ENCODE results near the gene NARF.
"Not testable (repeated sequence)": the region's sequence is repeated elsewhere in the genome, so short reads cannot be mapped to it uniquely, and the experiment has no call there.

NARF gene

DNA sequence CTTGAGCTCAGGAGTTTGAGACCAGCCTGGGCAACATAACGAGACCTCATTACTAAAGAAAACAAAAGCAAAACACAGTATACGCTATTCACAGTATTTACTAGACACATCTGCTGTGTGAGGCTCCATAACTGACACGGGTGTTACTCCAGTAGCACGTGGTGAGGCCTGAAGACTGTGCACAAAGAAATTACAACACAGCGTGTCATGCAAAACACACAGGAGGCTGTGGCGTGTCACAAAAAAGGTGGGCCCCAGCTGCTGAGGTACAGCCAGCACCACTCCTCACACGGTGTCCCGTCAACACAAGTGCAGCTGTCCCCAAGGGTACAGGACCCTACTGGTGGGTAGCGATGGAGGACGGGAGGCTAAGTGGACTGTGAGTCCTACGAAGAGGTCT lies 10.7 kb upstream of the NARF start:
- TF ChIP-seq, protein P1, sequence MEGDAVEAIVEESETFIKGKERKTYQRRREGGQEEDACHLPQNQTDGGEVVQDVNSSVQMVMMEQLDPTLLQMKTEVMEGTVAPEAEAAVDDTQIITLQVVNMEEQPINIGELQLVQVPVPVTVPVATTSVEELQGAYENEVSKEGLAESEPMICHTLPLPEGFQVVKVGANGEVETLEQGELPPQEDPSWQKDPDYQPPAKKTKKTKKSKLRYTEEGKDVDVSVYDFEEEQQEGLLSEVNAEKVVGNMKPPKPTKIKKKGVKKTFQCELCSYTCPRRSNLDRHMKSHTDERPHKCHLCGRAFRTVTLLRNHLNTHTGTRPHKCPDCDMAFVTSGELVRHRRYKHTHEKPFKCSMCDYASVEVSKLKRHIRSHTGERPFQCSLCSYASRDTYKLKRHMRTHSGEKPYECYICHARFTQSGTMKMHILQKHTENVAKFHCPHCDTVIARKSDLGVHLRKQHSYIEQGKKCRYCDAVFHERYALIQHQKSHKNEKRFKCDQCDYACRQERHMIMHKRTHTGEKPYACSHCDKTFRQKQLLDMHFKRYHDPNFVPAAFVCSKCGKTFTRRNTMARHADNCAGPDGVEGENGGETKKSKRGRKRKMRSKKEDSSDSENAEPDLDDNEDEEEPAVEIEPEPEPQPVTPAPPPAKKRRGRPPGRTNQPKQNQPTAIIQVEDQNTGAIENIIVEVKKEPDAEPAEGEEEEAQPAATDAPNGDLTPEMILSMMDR (IDR thresholded peaks at IDR 0.05; ENCODE audit: borderline replicate concordance, insufficient read depth, low read depth, low read length): no peak

DNA sequence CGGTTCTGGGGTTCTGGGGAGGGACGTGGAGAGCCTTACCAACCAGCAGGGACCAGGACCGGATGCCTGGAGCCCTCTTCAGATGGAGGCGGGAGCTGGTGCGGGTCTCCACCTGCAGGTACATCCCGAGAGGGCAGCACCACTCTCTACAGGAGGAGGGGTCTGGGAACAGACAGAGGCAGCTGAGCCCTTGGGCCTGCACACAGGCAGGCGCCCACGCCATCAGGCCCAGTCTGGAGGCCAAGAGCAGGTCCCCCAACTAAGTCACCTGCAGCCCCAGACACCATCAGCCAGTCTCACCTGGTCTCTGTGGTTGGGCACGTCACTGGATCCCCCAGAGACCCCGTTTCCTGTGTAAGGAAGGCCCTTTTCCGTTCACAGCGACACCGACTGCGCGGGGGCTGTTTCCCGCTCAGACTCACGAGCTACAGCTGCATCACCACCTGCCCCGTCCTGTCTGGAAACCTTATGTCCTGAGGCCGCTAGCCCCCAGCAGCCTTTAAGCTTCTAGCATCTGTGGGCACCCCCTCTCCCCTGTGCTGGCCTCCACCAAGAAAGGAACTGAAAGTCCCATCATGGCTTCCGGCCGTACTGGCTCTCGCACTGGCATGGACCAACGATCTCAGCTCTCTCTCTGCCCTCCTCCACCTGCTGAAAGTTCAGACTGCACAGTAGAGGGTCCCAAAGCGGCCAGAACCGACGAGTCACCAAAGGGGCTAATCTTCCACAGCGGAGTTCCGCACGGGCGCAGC lies 9.2 kb upstream of the NARF start:
- TF ChIP-seq, protein P1 (IDR thresholded peaks at IDR 0.05; ENCODE audit: borderline replicate concordance, insufficient read depth, low read depth, low read length): no peak
- H3K4me3 ChIP-seq (ENCODE audit: low read depth, low read length): peak overlapping the region; percentile 79

More for the DNA sequence above, 10.7 kb upstream of the NARF start:
- no peak overlapping the region for H3K4me3 ChIP-seq (ENCODE audit: low read depth, low read length)

DNA sequence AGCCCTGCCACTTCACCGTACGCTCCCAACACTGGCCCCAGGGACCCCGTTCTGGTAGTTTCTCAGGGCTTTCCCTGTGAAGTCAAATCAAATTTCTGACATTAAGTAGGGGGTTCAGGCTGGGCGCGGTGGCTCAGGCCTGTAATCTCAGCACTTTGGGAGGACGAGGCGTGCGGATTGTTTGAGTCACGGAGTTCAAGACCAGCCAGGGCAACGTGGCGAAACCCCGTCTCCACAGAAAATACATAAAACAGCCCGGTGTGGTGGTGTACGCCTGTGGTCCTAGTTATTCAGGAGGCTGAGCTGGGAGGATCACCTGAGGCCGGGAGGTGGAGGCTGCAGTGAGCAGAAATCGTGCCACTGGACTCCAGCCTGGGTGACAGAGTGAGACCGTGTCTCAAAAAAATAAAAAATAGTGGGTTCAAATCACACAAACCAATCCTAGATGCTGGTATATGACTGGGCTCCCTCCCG lies 8.6 kb upstream of the NARF start:
- TF ChIP-seq, protein P1 (IDR thresholded peaks at IDR 0.05; ENCODE audit: borderline replicate concordance, insufficient read depth, low read depth, low read length): no peak
- peak overlapping the region; percentile 79 for H3K4me3 ChIP-seq (ENCODE audit: low read depth, low read length)

DNA sequence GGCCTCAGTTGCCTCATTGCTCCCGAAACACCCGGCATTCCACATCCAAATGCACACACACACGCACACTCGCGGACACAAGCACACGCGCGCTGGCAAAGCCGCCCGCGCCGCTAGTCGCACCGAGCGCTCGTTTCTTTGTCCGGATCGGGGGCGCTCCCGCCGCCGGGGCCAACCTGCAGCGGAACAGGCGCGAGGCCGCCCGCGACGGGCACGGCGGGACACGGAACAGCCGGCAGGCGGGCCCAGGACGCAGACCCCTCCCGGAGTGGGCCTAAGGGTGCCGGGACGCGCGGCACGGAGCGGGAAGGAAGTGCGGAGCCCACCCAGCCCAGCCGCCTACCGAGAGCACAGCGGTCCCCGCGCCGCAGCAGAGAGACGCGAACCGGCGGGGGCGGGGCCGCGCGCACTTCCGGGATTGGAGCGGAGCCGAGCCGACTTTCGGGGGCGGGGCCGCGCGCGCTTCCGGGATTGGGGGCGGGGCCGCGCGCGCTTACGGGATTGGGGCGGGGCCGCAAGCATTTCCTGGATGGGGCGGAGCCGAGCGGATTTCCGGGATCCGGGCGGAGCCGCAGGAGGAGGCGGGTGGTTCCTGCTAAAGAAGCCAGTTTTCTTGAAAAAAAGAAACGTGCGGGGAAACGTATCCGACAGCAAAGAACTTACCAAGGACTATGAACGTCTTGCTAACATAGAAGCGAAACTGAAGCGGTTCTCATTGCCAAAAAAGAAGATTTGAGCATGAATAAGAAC lies 8.0 kb upstream of the NARF start, which contains the start of gene CYBC1:
Gene CYBC1, minus strand, starts transcription at position 396 of the 750 bp plus-strand sequence. CDS start 1,498 bp downstream, outside the sequence.
- peak within 1 kb of the TSS; percentile 79 for H3K4me3 ChIP-seq (ENCODE audit: low read depth, low read length)
- TF ChIP-seq, protein P1 (IDR thresholded peaks at IDR 0.05; ENCODE audit: borderline replicate concordance, insufficient read depth, low read depth, low read length): no peak

DNA sequence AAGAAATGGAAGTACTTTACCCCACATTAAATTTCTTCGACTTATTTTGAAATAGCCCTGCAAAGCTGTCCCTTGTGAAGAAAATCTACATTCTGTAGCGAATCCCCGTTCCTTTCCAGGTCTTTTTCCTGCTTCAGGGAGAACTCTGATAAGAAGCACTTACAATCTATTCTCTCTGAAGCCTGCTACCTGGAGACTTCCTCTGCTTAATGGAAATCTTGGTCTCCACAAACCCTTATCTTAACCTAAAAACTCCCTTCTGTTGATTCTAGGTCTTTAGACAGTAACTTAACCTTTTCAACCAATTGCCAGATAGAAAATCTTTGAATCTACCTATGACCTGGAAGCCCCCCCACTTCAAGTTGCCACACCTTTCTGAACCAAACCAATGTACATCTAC lies 6.4 kb upstream of the NARF start:
- TF ChIP-seq, protein P1 (IDR thresholded peaks at IDR 0.05; ENCODE audit: borderline replicate concordance, insufficient read depth, low read depth, low read length): no peak
- H3K4me3 ChIP-seq (ENCODE audit: low read depth, low read length): no peak overlapping the region

DNA sequence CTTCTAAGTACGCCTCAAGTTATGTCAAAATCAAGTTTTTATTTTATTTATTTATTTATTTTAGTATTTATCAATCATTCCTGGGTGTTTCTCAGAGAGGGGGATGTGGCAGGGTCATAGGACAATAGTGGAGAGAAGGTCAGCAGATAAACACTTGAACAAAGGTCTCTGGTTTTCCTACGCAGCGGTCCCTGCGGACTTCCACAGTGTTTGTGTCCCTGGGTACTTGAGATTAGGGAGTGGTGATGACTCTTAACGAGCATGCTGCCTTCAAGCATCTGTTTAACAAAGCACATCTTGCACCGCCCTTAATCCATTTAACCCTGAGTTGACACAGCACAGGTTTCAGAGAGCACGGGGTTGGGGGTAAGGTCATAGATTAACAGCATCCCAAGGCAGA lies 5.4 kb upstream of the NARF start:
- H3K4me3 ChIP-seq (ENCODE audit: low read depth, low read length): not testable (repeated sequence)

DNA sequence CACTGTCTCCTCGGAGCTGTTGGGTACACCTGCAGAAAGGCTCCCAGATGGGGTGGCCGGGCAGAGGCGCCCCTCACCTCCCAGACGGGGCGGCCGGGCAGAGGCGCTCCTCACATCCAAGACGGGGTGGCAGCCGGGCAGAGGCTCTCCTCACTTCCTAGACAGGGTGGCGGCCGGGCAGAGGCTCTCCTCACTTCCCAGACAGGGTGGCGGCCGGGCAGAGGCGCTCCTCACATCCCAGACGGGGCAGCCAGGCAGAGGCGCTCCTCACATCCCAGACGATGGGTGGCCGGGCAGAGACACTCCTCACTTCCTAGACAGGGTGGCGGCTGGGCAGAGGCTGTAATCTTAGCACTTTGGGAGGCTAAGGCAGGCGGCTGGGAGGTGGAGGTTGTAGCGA lies 4.8 kb upstream of the NARF start:
- H3K4me3 ChIP-seq (ENCODE audit: low read depth, low read length): not testable (repeated sequence)

Data from GM12875 (cell line).